ENCODE measurements around the gene AGT.

The AGT gene

GRCh38 chr1:230713915-230714764 lies at the start of gene AGT:
Gene AGT, minus strand, starts transcription at chr1:230714122. Its CDS starts 3,299 bp downstream, at chr1:230710823.
- peak in 1 of 3 donors; percentile 8 for DNase-seq

GRCh38 chr1:230761443-230762167 lies 47.7 kb upstream of the AGT start:
- DNase-seq = no peak

DNA sequence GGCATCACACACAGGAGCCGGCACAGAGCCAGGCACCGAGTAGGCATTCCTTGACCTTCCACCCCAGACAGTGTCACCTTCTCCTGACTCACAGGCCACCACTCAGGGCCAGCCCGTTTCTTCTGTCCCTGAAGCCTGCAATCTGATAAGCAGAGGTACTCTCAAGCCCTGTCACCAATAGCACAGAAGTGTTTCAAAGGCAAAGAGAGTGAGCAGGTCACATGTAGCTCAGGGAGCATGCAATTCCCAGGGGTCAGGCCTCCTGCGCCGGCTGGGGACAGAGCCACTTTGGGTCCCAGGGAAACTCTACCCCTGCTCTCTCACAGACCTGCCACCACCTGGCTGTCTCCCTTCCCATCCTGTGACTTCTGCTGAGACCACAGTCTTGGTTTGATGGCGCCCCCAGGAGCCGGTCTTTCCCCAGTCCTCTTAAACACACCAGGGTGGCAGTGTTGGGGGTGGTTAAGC lies 46.5 kb upstream of the AGT start:
- no peak for DNase-seq

- DNase-seq = no peak
Observed at GRCh38 chr1:230759369-230760065, 45.6 kb upstream of the AGT start.

DNA sequence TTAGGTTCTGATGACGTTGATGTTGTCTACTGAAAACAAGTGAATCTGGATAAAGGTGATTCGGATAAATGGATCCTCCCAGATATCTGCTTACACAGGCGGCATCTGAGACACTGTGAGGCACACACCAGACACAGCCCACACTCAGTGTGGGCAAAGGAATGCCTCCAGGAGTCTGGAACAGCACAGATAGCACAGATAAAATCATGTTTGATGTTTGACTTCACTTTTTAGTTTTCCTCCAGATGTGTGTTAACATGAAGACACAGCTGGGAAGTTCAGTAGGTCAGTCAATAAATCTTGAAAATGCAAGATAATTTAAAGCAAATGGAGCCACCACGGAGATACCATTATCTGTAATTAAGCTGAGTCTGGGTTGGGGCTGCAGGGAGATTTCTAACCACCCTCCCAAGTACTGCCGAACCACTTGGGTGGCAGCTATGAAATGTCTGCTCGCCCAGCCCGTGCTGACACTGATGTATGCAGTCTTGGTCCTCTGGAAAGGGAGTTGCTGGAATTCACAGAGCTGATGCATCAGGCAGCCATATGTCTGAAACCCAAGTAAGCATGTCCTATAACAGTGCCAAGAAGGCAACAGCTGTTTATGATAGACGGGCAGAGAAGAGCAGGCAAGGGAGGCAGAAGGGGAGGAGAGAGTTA lies 44.9 kb upstream of the AGT start:
- DNase-seq = no peak

DNA sequence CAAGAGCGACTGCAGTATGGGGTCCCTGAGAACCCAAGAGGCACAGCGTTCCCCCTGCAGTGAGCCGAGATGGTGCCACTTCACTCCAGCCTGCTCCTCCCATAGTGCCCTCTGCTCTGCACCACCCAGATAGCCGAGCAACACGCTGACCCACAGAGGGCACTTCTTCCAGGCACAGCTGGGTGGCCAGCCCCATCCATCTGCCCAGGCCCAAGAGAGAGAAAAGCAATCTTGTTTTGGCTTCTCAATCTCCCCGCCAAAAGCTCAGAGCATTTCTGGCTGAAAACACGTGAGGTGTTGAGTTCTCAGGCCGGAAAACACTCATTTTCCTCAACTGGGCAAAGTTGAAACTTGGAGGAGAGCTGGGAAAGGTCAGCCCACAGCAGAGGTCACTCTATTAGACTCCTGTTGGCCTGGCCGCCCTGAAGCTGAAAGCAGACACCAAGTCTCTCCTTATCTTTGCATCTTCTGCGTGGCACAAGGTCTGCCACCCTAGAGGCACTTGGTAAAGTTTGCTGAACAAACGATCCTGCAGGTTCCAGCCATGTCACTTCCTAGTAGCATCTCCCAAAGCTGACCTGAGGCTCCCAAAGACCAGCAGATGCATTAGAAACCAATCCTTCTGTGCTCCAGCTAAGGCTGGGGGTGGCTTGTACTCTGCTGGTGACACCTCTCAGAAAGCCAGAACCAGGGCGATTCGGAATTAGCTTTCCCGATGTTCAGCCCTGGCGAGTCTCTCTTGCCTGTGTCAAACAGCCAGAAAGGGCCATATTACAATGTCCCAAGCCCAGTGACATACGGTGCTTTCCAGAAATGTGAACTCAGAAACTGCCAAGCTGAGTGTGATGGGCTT lies 44.2 kb upstream of the AGT start:
- DNase-seq = no peak

DNA sequence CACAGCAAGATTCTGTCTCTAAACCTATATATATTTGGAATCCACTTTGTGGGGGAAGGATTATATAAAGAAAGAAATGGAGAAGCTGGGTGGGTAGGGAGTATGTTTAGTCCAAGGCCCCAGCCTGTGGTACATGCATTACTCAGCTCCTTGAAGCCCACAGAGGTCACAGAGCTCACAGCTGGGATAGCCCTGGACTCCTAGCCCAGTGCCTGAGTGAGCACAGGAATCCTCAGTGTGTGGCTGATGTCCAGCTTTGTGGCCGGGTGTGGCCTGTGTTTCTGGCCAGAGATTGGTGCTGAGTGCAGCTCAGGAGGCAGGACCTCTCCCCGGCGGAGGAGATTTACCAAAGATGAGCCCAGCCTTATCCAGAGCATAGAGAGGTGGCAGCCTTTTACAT lies 40.9 kb upstream of the AGT start:
- DNase-seq = peak in 2 of 3 donors; percentile 26 to 36

GRCh38 chr1:230753586-230754251 lies 39.8 kb upstream of the AGT start:
- DNase-seq = peak; percentile 25 to 81 (median 69)

- DNase-seq = no peak
Observed at GRCh38 chr1:230753191-230753585, 39.3 kb upstream of the AGT start.

DNA sequence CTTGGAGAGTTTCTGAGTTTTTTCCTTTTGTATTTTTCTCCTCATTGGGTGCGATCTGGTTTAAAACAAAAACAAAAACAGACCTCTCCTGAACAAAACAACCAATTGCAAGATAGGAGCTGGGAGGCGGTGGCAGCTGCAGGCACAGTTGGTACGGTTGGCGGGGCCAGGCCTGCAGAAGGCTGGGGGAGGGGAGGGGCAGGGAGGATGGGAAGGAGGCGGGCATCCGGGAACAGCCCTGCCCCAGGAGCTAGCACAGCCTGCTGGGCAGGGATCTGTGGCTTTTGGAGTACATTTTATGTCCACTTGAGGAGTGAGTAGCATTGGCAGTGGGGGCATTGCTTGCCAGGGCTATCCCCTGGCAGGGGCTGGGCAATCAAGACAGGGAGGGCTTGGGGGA lies 38.5 kb upstream of the AGT start:
- DNase-seq = no peak

- no peak for DNase-seq
Observed at GRCh38 chr1:230750986-230751625, 37.2 kb upstream of the AGT start.

- no peak for DNase-seq
Observed at GRCh38 chr1:230750576-230750975, 36.7 kb upstream of the AGT start.

- DNase-seq = no peak
Observed at GRCh38 chr1:230749635-230750034, 35.7 kb upstream of the AGT start.

GRCh38 chr1:230749150-230749549 lies 35.2 kb upstream of the AGT start:
- peak; percentile 76 to 82 (median 79) for DNase-seq

GRCh38 chr1:230747890-230748800 lies 34.2 kb upstream of the AGT start:
- DNase-seq = no peak

GRCh38 chr1:230747127-230747730 lies 33.3 kb upstream of the AGT start, which contains the start of gene CAPN9:
Gene CAPN9, plus strand, starts transcription at chr1:230747388. Its CDS starts 109 bp downstream, at chr1:230747497.
- DNase-seq = no peak

GRCh38 chr1:230746617-230747016 lies 32.7 kb upstream of the AGT start:
- DNase-seq = no peak

- no peak for DNase-seq
Observed at GRCh38 chr1:230745071-230745470, 31.1 kb upstream of the AGT start.

DNA sequence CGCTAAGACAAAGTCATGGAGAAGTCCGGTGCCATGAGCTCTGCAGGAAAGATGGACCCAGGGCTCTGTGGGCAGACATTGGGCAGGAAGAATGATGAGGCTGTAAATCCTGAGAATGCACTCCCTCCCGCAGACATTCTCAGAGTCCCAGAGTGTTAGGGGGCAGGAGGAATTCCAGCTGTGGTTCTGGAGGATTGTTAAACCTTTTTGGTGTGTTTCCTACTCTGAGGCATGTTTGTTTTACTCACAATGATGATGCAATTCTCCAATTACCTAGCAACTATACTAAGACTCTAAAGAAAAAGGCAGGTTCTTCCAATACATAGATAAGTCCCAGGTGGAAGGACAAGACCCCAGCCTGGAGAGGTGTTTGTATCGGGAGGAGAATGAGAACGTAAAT lies 30.5 kb upstream of the AGT start:
- no peak for DNase-seq

Data from suppressor macrophage treated with lipopolysaccharide for 1 hour (primary cell).